Measurements from ENCODE around the gene POT1. TPM values are rescaled to one million over a fixed set of nuclear protein-coding genes. Genes with fewer than 3 reads are reported as not detected.

Gene POT1
- total RNA-seq, 4 donors from 2014 or later = 5.1 to 20.3 (median 10.4) TPM

GRCh38 chr7:124813994-124814798, 115.4 kb downstream of the POT1 start:
- Histone ChIP-seq H3K4me3 (no peak overlapping the region), H3K9me3 (no peaks in the 10 kb centered on the region), H3K27me3 (no peaks in the 10 kb centered on the region), H3K4me1 (peaks cover 0 to 4% of the 10 kb centered on the region in 2 donors), H3K36me3 (no peaks in the 10 kb centered on the region), H3K27ac (no peak overlapping the region)
- in situ Hi-C loops (cut with MboI; ENCODE audit: low sequenced_read_pairs in 4 of 4) = no loop called here
- ATAC-seq = no peak
- TF ChIP-seq POLR2A (IDR thresholded peaks at IDR 0.05) (no peak), CTCF (IDR thresholded peaks at IDR 0.05 in 4 of 5, conservative IDR thresholded peaks at IDR 0.05 in 1 of 5) (no peak)
- intact Hi-C loops (cut with DNase I; ENCODE audit: low total_unique reads) = no loop called here
- DNase-seq = no peak

- in situ Hi-C loops (cut with MboI; ENCODE audit: low sequenced_read_pairs in 4 of 4) = no loop called here
These were observed 116.9 kb downstream of the POT1 start for GRCh38 chr7:124812764-124813163.

GRCh38 chr7:124811341-124811740, 118.3 kb downstream of the POT1 start:
- in situ Hi-C loops (cut with MboI; ENCODE audit: low sequenced_read_pairs in 4 of 4) (no loop called here), intact Hi-C loops (cut with DNase I; ENCODE audit: low total_unique reads) (no loop called here)
- ATAC-seq = no peak

More at GRCh38 chr7:124812764-124813163, 116.9 kb downstream of the POT1 start:
- Histone ChIP-seq H3K9me3 (no peaks in the 10 kb centered on the region), H3K4me1 (peaks cover 0 to 4% of the 10 kb centered on the region in 2 donors), H3K27me3 (no peaks in the 10 kb centered on the region), H3K36me3 (no peaks in the 10 kb centered on the region), H3K27ac (no peak overlapping the region), H3K4me3 (no peak overlapping the region)
- TF ChIP-seq POLR2A (IDR thresholded peaks at IDR 0.05) = no peak
- no peak for ATAC-seq
- intact Hi-C loops (cut with DNase I; ENCODE audit: low total_unique reads) = no loop called here
- no peak for DNase-seq

GRCh38 chr7:124810605-124811004, 119.0 kb downstream of the POT1 start:
- no peaks in the 10 kb centered on the region for H3K36me3 ChIP-seq
- TF ChIP-seq POLR2A (IDR thresholded peaks at IDR 0.05) = no peak
- no peak for TF ChIP-seq CTCF (IDR thresholded peaks at IDR 0.05 in 4 of 5, conservative IDR thresholded peaks at IDR 0.05 in 1 of 5)
- H3K4me1 ChIP-seq = peaks cover 0 to 4% of the 10 kb centered on the region in 2 donors
- H3K9me3 ChIP-seq = no peaks in the 10 kb centered on the region
- in situ Hi-C loops (cut with MboI; ENCODE audit: low sequenced_read_pairs in 4 of 4) = no loop called here
- intact Hi-C loops (cut with DNase I; ENCODE audit: low total_unique reads) = no loop called here
- H3K4me3 ChIP-seq = no peak overlapping the region
- H3K27ac ChIP-seq = no peak overlapping the region
- H3K27me3 ChIP-seq = no peaks in the 10 kb centered on the region
- ATAC-seq (no peak), DNase-seq (no peak)

More at GRCh38 chr7:124811341-124811740, 118.3 kb downstream of the POT1 start:
- Histone ChIP-seq H3K4me3 (no peak overlapping the region), H3K36me3 (no peaks in the 10 kb centered on the region), H3K4me1 (peaks cover 0 to 4% of the 10 kb centered on the region in 2 donors), H3K27ac (no peak overlapping the region), H3K27me3 (no peaks in the 10 kb centered on the region), H3K9me3 (no peaks in the 10 kb centered on the region)
- DNase-seq = no peak
- TF ChIP-seq CTCF (IDR thresholded peaks at IDR 0.05 in 4 of 5, conservative IDR thresholded peaks at IDR 0.05 in 1 of 5) (no peak), POLR2A (IDR thresholded peaks at IDR 0.05) (no peak)

- ATAC-seq (no peak), DNase-seq (no peak)
- Histone ChIP-seq H3K9me3 (no peaks in the 10 kb centered on the region), H3K27me3 (no peaks in the 10 kb centered on the region), H3K4me3 (no peak overlapping the region), H3K27ac (no peak overlapping the region), H3K36me3 (no peaks in the 10 kb centered on the region), H3K4me1 (peaks cover 0 to 4% of the 10 kb centered on the region in 2 donors)
- TF ChIP-seq CTCF (IDR thresholded peaks at IDR 0.05 in 4 of 5, conservative IDR thresholded peaks at IDR 0.05 in 1 of 5) (no peak), POLR2A (IDR thresholded peaks at IDR 0.05) (no peak)
- in situ Hi-C loops (cut with MboI; ENCODE audit: low sequenced_read_pairs in 4 of 4) (no loop called here), intact Hi-C loops (cut with DNase I; ENCODE audit: low total_unique reads) (no loop called here)
These were observed 121.4 kb downstream of the POT1 start for GRCh38 chr7:124808206-124808605.

All from gastrocnemius medialis (tissue), 4 donors.